ENCODE measurements around the gene KRTAP24-1. TPM values are rescaled to one million over a fixed set of nuclear protein-coding genes. Genes with fewer than 3 reads are reported as not detected.

The KRTAP24-1 gene
- total RNA-seq, 1 experiment from 2014 or later = not detected

- no peaks in the 10 kb centered on the region for H3K27me3 ChIP-seq (ENCODE audit: insufficient read depth, low read length)
- H2BK120ac ChIP-seq (ENCODE audit: low read depth, low read length, poor library complexity, severe bottlenecking) = no peak overlapping the region
- H3K23ac ChIP-seq (ENCODE audit: insufficient read length, low read depth, low read length) = no peak overlapping the region
- H3K9me3 ChIP-seq (ENCODE audit: control insufficient read depth, low read depth, low read length) = no peaks in the 10 kb centered on the region
- TF ChIP-seq CTCF (conservative IDR thresholded peaks at IDR 0.05) = peak; percentile 81
- H2BK20ac ChIP-seq (ENCODE audit: low read depth, low read length, poor library complexity, severe bottlenecking) = no peak overlapping the region
- no peak overlapping the region for H4K5ac ChIP-seq (ENCODE audit: insufficient read length, low read depth, low read length)
- no peaks in the 10 kb centered on the region for H4K20me1 ChIP-seq (ENCODE audit: control insufficient read depth, insufficient read depth, insufficient read length)
- no peak overlapping the region for H2BK15ac ChIP-seq (ENCODE audit: low read depth, low read length)
- no peak overlapping the region for H3K4ac ChIP-seq (ENCODE audit: low read depth, low read length)
- Mint-ChIP-seq H3K4me1 (peaks cover 0 to 4% of the 10 kb centered on the region in 2 experiments; a peak in 1 of 4 replicates), H3K27ac (peak overlapping the region in 2 of 3 experiments; percentile 63 to 96; a peak in 2 of 7 replicates), H3K9me3 (peaks cover 0 to 6% of the 10 kb centered on the region in 2 experiments; a peak in 2 of 5 replicates), H3K36me3 (ENCODE audit: insufficient read depth in 1 of 3, low read depth in 3 of 3) (no peaks in the 10 kb centered on the region; a peak in 1 of 7 replicates), H3K27me3 (ENCODE audit: low read depth) (no peaks in the 10 kb centered on the region; the same call in 1 of the 2 replicates), H3K4me3 (no peak overlapping the region)
- no peaks in the 10 kb centered on the region for H3K79me1 ChIP-seq (ENCODE audit: insufficient read depth, low read depth, low read length, poor library complexity, severe bottlenecking)
- no peak overlapping the region for H4K8ac ChIP-seq (replicated peaks; ENCODE audit: insufficient read length, low read depth, low read length)
- no peaks in the 10 kb centered on the region for H3K4me1 ChIP-seq (ENCODE audit: insufficient read depth, low read length)
- WGBS (ENCODE audit: extremely low coverage, insufficient read length, low lambda C conversion rate) = no CpG with 5 or more reads among the region's 5 CpGs
- H3K14ac ChIP-seq (ENCODE audit: insufficient read depth, low read length) = no peak overlapping the region
- no peak overlapping the region for H3K9ac ChIP-seq (ENCODE audit: extremely low read depth, insufficient read length, low read length)
- peak; percentile 46 for DNase-seq
- H3T11ph ChIP-seq (ENCODE audit: low read length) = no peak overlapping the region
- no peak overlapping the region for H3K56ac ChIP-seq (ENCODE audit: insufficient read length, low read depth, low read length)
- H3K23me2 ChIP-seq (ENCODE audit: insufficient read length, low read depth, low read length, poor library complexity, severe bottlenecking) = no peaks in the 10 kb centered on the region
- H4K91ac ChIP-seq (ENCODE audit: insufficient read length, low read depth, low read length) = no peak overlapping the region
- H2AFZ ChIP-seq (ENCODE audit: low read length) = no peak overlapping the region
- peak overlapping the region; percentile 69 for H3K18ac ChIP-seq (ENCODE audit: insufficient read length, low read depth, low read length)
- no peak overlapping the region for H2BK12ac ChIP-seq (ENCODE audit: insufficient read length, low read depth, low read length)
- H3K79me2 ChIP-seq (ENCODE audit: insufficient read depth, low read length) = no peaks in the 10 kb centered on the region
- no peak overlapping the region for H3K4me2 ChIP-seq (ENCODE audit: insufficient read depth, insufficient read length, low read length)
- H2BK5ac ChIP-seq (ENCODE audit: insufficient read length, low read length) = no peak overlapping the region
- H2AK5ac ChIP-seq (ENCODE audit: insufficient read length, low read length) = no peak overlapping the region
- H3K27ac ChIP-seq (ENCODE audit: insufficient read length, low read depth, low read length) = no peak overlapping the region
Observed at GRCh38 chr21:30268608-30269197, 14.0 kb downstream of the KRTAP24-1 start.
